HG02970 (cell line): ENCODE data around the gene ZMYND8.

Experiments used
- ATAC-seq: cut with Tn5 transposase; IDR thresholded peaks from one replicate; pipeline ENCODE4 v1.9.1; 2021; ENCODE audit warnings: mild to moderate bottlenecking, moderate library complexity, moderate number of reproducible peaks; ENCODE audit not compliant: unreplicated experiment, low FRiP score

Gene ZMYND8

GRCh38 chr20:47160992-47161391, 195.5 kb downstream of the ZMYND8 start:
- no peak for ATAC-seq

DNA sequence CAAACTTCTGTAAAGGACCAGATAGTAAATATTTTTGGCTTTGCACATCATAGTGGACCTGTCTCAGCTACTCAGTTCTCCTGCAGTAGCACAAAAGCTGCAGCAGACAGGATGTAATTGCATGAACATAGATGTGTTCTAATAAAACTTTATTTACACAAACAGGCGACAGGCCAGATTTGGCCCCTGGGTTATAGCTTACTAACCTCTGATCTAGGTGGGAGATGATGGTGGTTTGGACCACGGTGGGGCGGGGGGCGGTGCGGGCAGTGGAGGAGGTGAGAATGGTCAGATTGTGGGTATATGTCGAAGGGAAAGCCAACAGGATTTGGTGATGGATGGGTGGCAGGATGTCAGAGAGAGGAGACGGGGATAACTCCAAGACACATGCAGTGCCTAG, 196.3 kb downstream of the ZMYND8 start:
- no peak for ATAC-seq
